Stimulated activated CD4-positive, alpha-beta T cell treated with anti-CD3 and anti-CD28 coated beads, Interleukin-1b, Interleukin-23, amount 100 ng/mL, for 48 hours (primary cell): ENCODE data around the gene ZNF536.

ENCODE experiments used
- DNase-seq: peaks from one replicate; pipeline ENCODE4 v3.0.0-alpha.2; 2020

ZNF536 gene

DNA sequence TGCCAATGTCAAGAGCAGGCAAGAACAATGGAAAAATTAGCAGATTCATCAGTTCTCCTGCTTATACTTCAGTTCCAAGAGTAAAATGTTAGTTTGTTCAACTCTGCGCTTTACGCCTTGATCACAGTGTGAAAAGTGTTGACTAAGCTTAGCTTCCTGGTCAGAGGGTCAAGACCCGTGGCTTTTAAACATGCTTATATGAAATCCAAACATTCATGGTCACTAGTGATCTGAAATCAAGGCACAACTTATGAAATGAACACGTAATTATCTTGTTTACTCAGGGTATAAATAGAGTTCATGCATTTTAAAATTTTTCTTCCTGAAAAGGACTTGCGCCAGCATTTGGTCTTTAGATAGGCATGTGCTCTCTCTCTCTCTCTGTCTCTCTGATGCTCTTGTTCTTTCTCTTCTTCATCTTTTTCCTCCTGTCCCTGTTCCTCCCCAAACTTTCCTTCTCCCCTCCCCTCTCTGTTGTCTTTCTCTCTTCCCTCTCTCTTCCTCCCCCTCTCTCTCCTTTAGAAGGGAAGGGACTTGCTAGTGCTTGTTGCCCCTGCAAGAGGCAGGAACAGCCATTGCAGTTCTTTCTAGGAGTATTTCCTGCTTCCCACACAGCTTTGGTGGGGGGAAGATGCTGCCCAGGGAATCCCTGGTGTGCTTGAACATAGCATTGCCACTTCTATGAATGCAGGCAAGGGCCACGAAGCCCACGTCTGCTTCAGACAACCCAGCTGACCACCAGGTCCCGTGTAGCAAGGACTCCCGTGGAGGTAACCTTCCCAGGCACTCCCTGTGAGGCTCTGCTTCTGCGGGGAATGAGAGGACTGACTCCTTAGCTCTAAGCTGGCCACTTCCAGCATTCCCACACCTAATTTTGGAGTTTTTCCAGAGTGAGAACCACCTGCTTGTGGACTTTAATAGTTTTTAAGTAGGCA lies 7.1 kb upstream of the ZNF536 start:
- no peak for DNase-seq

DNA sequence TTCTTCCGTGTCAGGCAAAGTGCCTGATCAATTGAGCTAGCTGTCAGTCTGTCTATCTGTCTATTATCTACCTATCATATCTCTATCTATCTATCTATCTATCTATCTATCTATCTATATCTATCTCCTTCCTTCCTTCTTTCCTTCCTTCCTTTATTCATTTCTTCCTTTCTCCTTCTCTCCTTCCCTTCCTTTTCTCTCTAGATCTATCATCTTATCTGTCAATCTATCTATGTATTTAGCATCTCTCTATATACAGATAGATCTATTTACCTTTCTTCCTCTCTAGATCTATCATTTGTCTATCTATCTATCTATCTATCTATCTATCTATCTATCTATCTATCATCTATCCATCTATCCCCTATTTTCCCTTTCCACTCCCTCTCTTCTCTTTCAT lies 5.9 kb upstream of the ZNF536 start:
- no peak for DNase-seq

DNA sequence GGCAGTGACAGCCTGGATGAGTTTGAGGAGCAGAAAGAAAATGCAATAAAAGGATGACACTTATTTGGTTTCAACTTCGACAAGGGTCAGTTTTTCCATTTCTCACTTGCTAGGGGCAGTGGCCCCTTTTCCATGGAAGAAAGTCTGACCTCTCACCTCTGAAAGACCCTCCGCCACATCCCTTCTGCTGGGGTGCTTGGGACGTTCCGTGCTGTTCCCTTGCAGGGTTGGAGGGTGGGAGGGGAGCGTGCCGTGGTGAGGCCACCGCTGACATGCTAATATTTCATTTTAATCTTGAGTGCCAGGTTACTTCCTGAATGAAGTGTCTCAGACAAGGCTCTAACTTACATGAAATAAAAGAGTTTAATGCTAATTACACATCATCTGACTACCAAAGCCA lies 5.2 kb upstream of the ZNF536 start:
- DNase-seq: no peak

DNA sequence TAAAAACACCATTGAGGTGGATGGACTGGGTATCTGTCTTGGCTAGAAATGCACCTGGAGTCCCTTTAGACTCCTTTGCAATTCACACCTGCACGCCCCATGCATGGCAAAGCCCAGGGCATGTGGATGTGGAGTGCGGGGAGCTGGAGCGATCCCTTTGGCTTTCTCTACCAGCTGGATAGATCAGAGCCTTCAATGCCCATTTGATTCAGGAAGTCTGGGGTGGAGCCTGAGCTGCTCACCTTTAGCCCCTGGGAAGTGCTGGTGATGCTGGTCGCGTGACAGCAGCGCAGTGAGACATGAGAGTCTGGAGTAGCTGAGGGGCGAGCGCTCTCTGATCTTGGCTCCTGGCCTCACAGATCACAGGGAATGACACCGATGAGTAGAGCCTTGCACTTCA lies 4.8 kb upstream of the ZNF536 start:
- DNase-seq: no peak

DNA sequence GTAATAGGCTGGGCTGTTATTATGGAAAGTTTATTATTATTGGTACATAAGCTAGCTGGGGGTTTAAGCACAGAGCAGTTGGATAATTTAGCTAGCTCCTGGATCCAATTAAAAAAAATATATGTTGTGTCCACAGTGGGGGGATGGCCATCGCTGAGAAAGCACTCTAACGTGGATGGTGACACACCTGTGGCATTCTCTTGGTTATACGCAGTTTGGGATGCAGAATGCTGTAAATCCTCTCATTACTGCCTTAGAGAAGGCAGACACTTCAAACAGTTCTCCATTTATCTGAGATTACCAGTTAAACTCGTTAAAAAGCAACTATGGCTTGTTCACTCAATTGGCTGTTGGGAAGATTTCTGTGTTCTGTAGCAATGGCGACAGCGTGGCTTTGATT lies 2.4 kb upstream of the ZNF536 start:
- no peak for DNase-seq

DNA sequence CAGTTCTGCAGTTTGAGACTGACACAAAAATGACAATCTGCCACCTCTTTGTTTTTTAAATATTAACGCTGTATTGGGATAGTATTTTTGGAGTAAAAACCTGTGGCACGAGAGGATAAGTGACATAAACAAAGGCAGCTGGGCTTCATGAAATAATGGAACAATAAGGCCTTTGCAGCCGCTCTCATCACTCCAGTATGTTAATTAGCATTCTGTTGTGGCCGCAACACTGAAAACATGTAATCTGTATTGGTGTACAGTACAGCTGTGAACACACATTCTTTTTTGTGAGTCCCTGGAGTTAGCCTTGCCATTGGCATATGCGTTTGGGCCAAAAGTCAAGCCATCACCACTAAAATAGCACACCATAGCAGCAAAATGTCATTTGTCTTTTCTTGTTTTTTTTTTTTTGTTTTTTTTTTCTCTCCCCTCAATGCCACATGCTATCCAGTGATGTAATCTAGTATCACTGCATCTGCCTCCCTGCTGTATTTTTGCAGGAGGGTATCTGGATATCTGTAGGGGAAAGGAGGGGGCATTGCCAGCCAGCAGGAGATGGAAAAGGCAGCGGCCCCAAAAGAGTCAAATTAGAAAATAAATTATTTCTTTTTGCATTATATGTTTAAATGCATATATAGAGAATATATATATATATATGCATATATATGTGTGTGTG lies 885 bp upstream of the ZNF536 start:
- no peak for DNase-seq

DNA sequence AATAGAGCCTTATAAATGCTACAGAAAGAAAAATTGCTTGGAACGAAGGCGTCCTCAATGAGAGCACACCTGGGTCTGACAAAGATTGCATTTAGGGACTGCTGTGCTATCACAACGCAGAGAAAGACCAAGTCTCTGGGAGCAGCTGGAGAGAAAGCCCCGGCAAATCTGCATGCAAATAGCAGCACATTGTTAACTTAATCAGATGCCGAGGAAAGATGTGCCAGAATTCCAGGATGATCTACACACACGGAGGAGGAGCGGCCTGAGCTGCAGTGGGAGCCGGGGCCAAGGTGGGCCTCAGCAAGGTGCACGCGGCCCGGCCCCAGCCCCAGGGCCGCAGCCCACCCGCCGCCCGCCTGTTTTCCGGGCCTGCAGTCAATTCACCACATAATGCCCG lies 1.4 kb downstream of the ZNF536 start:
- no peak for DNase-seq

DNA sequence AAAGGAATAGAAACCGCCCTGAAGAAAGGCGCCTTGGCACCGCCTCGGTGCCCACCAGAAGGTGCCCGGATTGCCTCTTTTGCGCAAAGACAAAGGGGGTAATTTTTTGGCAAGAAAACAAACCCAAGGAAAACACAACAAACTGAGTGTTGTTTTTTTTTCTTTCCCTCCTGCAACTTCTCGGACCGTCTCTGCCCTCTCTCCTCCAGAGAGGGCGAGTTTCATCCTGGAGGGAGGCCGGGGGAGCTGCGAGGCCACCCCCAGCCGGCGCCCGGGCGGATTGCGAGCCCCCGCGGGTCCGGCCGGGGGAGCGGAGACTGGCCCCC lies 2.3 kb downstream of the ZNF536 start:
- DNase-seq: no peak

DNA sequence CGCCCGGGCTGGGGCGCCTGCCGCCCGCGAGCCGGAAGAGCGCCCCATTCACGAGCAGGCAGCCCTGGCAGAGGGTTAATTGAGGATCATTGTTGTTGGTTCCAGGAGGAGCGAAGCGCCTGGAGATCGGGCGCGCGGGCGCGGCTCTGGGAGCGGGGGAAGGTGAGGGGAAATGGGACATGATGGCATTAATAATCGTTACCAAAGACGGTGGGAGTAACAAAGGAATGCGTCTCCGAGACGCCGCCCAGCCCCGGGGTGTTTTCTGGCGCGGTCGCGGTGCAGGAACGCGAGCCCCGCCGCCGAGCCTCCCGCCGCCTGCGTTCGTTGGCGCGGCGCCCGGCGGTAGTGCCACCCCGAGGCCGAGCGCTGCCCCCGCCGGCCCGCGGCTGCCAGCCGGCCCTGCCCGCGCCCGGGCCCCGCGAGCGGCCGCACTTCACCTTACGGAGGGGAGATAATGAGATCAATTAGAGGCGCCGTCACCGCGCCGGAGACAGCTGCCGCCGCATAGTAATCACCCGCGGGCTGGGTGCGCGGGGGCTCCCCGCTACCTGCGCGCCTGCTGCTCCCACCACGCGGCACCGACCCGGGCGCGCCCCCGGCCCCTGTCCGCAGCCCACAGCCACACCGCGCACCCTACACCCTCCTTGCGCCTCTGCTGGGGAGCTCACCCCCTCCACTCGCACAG lies 2.8 kb downstream of the ZNF536 start:
- DNase-seq: no peak

DNA sequence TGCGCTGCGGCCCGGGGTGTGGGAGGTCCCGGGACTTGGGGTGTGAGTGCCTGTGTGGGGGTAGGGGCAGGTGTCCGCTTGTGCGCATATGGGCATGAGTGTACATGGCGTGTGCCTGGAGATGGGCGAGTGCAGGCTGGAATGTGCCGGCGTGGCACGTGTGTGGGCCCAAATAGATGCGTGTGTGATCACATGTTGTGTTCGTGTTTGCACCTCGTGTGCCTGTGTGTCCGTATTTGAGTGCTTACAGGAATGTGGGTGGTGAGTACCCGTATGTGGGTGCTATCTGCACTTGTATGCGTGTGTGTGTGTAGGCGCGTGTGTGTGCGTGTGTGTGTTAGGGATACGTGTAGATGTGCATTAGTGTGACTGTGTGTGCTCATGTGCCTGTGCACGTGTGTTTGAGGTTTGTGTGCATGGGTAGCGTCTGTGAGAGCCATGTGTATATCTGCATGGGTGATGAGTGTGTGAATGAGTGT lies 3.4 kb downstream of the ZNF536 start:
- DNase-seq: no peak

DNA sequence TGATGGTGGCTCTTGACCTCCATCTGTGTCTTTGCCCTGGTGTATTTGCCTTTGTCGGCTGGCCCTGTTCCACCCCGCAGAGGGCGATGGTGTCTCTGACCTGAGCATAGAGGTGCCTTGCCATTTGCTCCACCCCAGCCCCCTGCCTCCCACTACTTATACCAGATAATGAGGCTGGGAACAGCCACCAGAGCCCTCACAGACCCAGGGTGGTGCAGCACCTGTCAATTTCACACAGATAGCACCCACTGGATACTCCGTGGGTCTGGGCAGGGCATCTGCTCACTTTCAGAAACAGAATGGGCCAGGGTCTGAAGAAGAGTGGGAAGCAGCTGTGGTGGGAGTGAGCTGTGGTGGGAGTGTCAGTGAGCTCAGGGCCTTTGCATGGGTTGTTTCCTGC lies 4.1 kb downstream of the ZNF536 start:
- no peak for DNase-seq

DNA sequence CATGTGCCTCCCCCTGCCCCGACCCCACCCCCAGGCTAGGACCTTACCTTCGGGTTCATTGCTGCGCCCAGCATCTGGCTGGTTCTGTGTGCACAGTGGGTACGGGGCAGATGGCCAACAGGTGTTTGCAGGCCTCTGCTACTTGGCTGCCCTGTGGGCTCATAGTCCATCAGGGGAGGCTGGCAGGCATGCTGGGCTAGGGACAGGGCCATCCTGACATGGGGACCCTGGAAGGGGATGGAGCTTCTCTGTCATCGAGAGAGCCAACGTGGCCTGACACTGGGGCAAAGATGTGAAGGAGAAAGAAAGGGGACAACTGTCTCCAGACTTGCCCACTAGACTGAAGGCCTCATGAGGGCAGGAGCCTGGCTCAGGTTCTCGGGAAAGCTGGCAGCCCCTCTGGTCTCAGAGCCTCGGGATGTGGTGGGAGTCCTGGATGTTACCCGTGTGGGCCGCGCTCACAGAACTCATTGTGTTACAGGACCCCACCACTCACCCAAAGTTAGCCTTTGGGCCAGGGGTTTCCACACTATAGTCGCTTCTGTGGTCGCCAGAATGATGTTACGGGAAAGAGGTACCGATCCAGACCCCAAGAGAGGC lies 4.7 kb downstream of the ZNF536 start:
- DNase-seq: no peak

DNA sequence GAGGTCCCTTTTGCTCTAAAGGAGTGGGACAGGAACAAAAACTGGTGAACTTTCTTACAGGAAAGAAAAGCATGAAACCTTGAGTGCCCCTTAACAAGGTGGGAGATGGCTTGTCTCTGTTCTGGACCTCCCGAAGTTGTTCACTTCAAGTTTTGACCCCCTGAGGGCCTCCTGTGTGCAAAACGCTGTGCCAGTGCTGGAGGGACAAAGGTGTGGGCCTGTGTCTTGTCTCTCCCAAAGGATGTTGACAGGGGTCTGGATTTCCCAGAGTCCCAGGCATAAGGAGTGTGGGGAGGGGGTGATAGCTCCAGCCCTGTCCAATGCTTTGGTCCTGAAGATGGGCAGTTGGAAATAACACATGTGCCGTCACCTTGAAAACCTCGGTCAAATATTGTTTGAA lies 6.5 kb downstream of the ZNF536 start:
- DNase-seq: no peak

DNA sequence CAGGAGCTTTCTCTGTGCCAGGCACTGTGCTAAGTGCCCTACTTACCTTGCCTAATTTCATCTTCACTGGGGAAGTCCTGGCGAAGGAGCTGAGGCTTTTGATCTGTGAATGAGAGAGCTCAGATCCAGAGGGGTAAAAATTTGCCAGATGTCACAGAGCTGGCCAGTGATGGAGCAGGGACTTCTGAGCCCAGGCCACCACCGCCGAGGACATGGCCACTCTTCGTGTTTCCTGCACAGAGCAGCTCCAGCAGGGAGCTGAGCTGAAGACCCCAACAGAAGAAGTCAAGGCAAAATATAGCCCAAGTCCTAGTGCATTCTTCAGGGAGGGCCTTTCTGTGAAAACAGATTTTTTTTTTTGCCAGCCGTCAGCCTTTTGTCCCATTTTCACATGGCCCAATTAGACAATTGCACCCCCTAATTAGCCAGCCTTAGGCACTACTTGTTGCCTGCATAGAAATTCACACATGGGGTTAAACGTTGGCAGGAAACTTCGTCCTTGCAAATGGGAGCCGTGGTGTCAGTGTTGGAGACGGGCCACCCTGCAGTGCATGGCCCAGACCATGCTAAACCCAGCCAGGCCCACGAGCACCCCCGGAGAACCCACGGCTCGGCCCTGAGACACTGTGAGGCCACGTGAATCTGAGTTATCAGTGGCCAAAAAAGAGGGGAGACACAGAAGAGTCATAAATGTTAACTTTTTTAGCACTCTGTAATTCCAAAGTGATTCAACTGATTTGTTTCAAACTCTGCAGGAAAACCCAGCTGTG lies 7.8 kb downstream of the ZNF536 start:
- no peak for DNase-seq

DNA sequence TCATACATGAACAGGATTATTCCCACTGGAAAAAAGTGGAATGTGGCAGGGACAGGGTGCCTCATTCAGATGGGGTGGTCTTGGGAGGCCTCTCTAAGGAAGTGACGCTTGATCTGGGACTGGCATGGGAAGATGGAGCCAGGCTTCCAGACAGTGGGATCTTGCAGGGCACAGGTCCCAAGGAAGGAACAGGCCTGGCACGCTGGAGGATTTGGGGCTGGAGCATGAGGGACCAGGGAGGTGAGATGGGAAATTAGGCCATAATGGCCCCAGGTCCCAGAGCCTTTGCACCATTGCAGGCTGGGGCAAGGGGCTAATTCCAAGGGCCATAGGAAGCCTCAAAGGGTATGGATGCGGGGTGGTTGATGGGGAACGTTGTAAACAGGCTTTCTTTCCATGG lies 9.2 kb downstream of the ZNF536 start:
- DNase-seq: no peak

DNA sequence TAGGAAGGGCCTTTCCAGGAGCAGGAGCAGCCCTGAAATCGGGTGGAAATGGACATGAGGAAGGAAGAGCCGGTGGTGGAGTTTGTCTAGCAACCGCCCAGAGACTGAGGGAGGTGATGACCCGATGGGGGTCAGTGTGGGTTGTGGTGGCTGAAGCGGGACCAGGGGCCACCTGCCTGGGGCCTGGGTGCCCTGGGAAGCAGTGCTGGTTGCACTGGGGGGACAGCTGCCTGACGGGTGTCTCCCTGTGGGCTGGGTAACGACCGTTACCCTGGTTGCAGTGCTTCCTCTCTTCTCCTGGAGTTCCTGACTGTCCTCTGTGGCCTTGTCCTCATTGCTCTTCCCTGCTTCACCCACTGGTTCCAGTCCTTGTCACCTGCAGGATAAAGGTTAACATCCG lies 13.0 kb downstream of the ZNF536 start:
- no peak for DNase-seq

DNA sequence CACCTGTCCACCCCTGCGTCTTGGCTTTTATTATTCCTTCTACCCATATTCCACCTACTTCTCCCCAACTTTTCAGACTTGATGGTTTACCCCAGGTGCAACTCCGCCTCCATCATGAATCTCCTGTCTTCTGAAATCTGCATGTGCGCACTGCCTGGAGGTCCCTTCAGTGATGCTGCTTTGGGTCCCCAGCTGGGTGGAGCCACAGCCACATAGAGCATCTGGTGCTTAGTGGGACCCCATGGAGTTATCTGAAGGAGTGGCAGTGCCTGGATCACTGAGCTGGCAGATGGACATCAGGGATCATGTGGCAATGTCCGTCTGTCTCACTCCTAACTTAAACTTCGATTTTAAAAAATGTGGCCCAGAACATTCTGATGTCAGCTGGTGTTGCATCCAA lies 13.5 kb downstream of the ZNF536 start:
- DNase-seq: no peak

DNA sequence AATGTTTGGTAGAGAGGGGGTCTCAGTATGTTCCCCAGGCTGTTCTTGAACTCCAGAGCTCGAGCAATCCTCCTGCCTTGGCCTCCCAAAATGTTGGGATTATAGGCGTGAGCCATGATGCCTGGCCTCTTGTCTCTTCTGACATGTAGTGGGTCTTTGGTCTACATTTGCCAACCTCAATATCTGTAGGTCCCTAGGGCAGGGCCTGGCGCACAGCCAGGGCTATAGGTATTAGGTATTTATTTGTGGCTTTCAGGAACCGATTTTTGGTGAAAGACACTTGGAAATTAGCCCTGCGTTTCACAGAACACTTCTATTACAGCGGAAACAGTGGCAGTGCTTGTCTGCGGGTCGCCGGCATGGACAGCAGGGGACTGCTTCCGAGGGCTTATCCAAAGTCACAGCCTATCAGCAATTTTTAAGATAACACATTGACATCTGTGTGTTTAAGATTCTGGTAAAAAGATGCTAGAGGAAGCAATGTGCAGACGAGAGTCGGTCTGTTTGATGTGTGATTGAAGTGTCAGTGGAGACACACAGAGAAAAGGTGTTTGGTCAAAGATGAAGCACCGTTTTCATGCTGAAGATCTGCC lies 14.5 kb downstream of the ZNF536 start:
- no peak for DNase-seq

DNA sequence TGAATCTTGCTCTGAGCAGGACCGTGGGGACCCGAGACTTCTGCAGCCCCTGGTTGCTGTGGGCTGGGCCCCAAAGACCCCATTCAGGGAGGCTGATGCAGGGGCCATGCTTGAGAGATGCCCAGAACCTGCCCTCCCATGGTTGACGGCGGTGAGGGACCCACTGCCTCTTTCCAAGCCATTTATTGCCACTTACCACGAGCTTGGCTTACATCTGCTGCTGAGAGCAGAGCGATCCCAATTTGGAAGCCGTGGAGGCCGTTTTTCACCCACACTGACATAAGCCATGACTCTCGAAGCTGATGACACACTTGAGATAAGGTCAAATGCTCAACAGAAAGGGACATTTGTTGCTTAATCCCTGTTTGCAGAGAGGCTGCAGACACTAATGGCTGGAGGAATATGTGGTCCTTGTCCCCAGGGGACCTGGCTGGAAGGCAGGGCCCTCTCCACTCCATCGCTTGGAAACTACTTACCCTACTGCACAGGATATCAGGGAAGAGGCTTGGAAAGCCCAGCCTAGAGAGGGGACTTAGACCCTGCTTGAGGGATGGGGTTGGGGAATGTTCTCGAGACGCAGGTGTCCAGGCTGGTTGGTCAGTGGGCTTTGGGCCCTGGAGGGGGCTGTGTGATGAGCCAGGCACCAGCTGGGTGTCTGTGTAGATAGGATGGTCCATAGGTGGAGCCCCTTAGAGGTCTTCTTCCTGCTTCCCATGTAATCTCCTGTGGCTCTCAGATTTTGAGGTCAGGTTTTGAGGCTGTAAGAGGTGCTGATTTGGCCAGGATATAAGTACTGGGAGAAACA lies 15.3 kb downstream of the ZNF536 start:
- DNase-seq: no peak

DNA sequence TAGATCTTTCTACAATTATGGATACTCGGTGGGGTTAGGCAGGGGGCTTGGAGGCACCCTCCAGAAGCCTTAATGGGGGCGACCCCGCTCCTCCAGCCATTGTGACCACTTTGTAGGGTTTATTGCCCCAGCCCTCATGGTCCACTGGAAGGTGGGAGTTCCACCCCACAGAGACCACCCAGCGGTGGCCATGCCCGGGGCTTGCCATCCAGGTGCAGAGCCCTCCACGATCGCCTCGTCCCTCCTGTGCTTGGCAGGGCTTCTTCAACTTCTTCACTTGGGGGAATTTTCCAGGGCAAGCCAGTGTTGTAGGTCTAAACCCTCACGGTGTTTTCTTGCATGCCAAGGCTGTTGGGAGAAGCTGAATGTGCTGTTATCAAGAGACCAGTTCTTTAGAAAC lies 16.1 kb downstream of the ZNF536 start:
- DNase-seq: no peak

DNA sequence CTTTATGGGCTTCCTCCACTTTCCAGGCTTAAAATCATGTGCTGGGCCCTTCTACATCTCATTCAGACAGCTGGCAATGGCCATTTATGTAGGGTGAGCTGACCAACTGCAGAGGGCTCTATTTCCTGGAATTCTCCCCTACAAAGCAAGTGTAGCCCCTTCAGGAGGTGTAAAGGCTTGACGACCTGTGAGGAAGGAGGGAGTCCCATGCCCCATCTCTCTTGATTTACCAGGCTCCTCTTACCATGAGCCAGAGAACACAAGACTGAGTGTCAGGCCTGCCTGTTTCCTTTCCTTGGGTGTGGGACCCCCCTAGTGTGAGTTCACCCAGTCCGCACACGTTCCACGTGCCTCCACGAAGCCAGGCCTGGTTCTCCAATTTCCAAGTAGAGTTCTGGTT lies 16.6 kb downstream of the ZNF536 start:
- no peak for DNase-seq
